ENCODE results near the gene RELA.

GRCh38 chr11:65695459-65696241 is 32.9 kb upstream of the RELA start:
- no peak for TF ChIP-seq EZH2 (IDR thresholded peaks at IDR 0.05; ENCODE audit: insufficient read depth, poor library complexity, severe bottlenecking)
- no peak for TF ChIP-seq EZH2phosphoT487 (IDR thresholded peaks at IDR 0.05; ENCODE audit: insufficient read depth, low read depth)

Data from GM23248 (cell line).